HL-60 (cell line): Measurements from ENCODE around the gene FANCI.

Experiments
- GABPA ChIP-seq: IDR thresholded peaks from 2 replicates; pipeline ENCODE4 v1.6.1; 2012; ENCODE audit warnings: low read depth
- POLR2AphosphoS5 ChIP-seq: IDR thresholded peaks from 2 replicates; pipeline ENCODE4 v1.6.1; 2012; ENCODE audit warnings: low read depth
- SPI1 ChIP-seq: IDR thresholded peaks from 2 replicates; pipeline ENCODE4 v1.6.1; 2012; ENCODE audit warnings: low read depth, mild to moderate bottlenecking, borderline replicate concordance
- TF ChIP-seq, protein P1 (sequence below): IDR thresholded peaks from one replicate; pipeline ENCODE4 v1.5.1; 2011; ENCODE audit warnings: low read length, control low read depth, inconsistent platforms; ENCODE audit not compliant: insufficient read depth
- TF ChIP-seq, protein P2 (sequence below): IDR thresholded peaks from 2 replicates; pipeline ENCODE4 v1.6.1; 2012; ENCODE audit warnings: low read depth; ENCODE audit not compliant: insufficient replicate concordance

DNA sequence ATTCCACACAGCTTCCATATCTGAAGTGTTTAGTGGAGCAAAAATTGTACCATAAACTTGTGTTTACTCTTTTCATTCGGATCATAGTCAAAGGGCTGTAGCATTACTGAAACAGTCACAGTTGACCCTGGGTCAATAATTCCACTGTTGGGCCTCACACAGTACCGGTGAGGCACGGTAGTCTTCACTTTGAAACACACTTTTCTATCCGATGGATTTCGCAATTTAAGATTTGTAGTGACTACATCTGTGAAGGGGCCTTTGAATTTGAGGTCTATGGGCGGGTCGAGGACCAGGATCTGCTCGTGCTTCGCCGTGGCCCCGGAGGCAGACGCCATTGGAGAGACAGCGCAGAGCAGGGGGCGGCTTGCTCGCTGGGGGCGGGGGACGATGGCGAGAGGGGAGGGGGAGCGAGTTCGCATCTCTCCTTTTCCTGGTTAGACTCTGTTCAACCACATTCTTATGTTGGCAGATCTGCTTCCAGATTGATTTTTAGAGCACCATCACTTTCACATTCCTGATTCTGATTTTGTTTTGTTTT, 42.2 kb upstream of the FANCI start:
- TF ChIP-seq, protein P1, sequence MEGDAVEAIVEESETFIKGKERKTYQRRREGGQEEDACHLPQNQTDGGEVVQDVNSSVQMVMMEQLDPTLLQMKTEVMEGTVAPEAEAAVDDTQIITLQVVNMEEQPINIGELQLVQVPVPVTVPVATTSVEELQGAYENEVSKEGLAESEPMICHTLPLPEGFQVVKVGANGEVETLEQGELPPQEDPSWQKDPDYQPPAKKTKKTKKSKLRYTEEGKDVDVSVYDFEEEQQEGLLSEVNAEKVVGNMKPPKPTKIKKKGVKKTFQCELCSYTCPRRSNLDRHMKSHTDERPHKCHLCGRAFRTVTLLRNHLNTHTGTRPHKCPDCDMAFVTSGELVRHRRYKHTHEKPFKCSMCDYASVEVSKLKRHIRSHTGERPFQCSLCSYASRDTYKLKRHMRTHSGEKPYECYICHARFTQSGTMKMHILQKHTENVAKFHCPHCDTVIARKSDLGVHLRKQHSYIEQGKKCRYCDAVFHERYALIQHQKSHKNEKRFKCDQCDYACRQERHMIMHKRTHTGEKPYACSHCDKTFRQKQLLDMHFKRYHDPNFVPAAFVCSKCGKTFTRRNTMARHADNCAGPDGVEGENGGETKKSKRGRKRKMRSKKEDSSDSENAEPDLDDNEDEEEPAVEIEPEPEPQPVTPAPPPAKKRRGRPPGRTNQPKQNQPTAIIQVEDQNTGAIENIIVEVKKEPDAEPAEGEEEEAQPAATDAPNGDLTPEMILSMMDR: no peak
- TF ChIP-seq POLR2AphosphoS5: no peak
- no peak for TF ChIP-seq GABPA
- TF ChIP-seq, protein P2, sequence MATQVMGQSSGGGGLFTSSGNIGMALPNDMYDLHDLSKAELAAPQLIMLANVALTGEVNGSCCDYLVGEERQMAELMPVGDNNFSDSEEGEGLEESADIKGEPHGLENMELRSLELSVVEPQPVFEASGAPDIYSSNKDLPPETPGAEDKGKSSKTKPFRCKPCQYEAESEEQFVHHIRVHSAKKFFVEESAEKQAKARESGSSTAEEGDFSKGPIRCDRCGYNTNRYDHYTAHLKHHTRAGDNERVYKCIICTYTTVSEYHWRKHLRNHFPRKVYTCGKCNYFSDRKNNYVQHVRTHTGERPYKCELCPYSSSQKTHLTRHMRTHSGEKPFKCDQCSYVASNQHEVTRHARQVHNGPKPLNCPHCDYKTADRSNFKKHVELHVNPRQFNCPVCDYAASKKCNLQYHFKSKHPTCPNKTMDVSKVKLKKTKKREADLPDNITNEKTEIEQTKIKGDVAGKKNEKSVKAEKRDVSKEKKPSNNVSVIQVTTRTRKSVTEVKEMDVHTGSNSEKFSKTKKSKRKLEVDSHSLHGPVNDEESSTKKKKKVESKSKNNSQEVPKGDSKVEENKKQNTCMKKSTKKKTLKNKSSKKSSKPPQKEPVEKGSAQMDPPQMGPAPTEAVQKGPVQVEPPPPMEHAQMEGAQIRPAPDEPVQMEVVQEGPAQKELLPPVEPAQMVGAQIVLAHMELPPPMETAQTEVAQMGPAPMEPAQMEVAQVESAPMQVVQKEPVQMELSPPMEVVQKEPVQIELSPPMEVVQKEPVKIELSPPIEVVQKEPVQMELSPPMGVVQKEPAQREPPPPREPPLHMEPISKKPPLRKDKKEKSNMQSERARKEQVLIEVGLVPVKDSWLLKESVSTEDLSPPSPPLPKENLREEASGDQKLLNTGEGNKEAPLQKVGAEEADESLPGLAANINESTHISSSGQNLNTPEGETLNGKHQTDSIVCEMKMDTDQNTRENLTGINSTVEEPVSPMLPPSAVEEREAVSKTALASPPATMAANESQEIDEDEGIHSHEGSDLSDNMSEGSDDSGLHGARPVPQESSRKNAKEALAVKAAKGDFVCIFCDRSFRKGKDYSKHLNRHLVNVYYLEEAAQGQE: no peak
- TF ChIP-seq SPI1: no peak
